Stimulated activated CD4-positive, alpha-beta T cell treated with anti-CD3 and anti-CD28 coated beads, TNF-alpha, amount 100 ng/mL, for 48 hours (primary cell): Measurements from ENCODE around the gene GALNTL6.

Experiments used
- DNase-seq, 3 donors: peaks; one replicate each; pipeline ENCODE4 v3.0.0-alpha.2; 2020; ENCODE audit warnings: low read depth in 3 of 3

GALNTL6 gene

GRCh38 chr4:172207886-172208285, 394.7 kb downstream of the GALNTL6 start:
- DNase-seq, result no peak

DNA sequence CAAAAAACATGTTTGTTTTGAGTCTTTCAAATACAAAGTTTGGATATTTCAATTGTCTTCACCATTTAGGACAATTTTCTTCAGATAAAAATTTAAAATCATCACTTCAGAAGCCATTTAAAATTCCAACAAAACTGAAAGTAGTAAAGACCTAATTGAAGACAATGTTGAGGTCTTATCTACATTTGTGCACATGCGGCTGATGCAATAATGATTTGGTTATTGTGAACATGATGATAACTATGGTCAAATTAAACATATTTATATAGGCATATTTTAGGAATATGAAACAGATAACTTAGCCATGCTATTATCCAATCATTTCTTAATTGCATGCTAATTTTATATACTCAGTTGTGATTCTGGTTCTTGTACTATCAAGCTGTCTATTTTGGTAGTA, 407.5 kb downstream of the GALNTL6 start:
- DNase-seq, result no peak

DNA sequence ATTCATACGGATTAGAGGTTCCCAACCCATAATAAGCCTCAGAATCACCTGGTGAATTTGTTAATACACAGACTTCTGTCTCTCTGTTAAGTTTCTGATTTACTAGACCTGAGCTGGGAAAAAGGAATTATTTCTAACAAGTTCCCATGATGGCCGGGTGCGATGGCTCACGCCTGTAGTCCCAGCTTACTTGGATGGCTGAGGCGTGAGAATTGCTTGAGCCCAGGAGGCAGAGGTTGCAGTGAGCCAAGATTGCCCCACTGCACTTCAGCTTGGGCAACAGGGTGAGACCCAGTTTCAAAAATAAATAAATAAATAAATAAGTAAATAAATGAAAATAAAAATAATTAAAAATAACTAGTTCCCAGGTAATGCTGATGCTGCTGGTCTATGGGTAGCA, 412.3 kb downstream of the GALNTL6 start:
- no peak for DNase-seq

DNA sequence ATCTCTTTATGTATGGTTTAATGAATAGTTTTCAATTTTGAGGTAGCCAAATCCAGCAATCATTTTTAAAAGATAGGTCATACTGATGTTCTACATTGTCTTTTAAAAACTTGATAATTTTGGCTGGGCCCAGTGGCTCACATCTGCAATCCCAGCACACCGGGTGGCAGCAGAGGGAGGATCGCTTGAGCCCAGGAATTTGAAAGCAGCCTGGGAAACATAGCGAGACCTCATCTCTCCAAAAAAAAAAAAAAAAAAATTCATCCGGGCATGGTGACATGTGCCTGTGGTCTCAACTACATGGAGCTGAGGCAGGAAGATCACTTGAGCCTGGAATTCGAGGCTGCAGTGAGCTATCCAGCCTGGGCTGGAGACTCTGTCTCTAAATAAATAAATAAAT, 419.8 kb downstream of the GALNTL6 start:
- no peak for DNase-seq

GRCh38 chr4:172243551-172243950, 430.3 kb downstream of the GALNTL6 start:
- DNase-seq, result no peak

- DNase-seq, result no peak
These were observed 432.3 kb downstream of the GALNTL6 start for GRCh38 chr4:172245516-172245915.

DNA sequence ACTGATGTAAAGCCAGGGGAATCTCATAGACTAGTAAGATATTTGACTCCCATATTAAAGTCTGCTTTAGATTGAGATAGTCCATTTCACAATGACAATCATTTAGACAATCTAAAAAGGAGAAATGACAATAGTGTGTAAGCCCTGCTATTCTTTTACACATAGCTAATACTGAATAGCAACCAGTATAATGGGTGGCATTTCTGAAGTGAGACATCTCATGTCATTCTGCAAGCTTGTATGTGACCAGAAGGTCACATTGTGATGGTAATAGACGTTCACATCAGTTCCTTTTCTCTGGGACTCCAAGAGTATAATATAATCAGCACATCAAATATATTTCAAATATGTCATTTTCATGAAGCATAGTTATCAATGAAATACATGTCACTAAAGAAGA, 440.2 kb downstream of the GALNTL6 start:
- no peak for DNase-seq

- DNase-seq, result no peak
These were observed 443.6 kb downstream of the GALNTL6 start for GRCh38 chr4:172256820-172257219.

DNA sequence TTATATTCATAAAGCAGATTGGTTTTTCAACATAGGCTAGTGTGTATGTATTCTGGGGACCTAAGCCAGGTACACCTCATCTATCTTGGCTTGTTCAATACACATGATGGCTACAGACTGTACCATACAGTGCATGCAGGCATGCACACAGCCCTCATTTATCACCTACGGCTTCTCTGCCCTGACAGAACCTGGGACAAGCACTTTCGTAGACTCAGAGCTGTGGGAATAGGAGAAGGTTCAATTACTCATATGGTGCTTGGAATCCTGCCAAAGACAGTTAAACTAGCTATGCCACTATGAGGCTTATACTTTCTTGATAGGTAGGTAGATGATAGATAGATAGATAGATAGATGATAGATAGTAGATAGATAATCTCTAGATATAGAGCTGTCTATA, 457.2 kb downstream of the GALNTL6 start:
- no peak for DNase-seq

DNA sequence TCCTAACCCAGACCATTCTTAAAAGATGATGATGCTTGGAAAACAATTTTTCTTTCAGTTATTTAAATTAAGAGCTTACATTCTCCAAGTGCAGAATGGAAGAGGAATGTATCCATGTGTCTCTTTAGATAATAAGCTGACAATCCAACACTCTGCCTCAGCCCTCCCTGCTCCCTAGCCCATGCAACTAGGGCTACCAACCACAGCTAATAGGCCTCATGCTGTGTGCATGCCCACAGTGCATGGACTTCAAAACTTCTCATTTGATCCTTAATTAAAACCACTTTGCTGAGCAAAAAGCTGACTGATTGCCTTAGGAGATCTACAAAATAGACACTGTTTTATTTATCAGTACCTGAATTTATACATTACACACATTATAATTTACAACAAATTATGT, 473.9 kb downstream of the GALNTL6 start:
- DNase-seq, result no peak

GRCh38 chr4:172305698-172306097, 492.5 kb downstream of the GALNTL6 start:
- DNase-seq, result no peak

GRCh38 chr4:172308078-172308477, 494.9 kb downstream of the GALNTL6 start:
- DNase-seq, result no peak

- no peak for DNase-seq
These were observed 498.5 kb downstream of the GALNTL6 start for GRCh38 chr4:172311682-172312081.

DNA sequence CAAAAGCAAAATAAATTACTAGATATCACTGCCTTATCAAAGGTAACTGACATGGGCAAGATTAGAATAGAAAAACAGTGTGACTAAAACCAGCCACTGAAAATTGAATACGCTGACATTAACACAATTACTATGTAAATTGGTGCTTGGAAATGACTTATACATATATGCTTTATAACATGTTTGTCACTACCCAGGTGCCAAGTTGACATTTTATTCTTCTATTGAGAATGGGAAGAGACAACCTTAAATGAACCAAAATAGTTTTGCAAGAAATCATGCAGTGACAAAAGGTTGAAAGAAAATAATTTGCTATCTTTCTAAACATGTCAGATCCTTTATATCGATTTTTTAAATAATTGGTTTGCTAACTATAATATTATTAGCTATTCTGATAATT, 510.1 kb downstream of the GALNTL6 start:
- no peak for DNase-seq

GRCh38 chr4:172344308-172344938, 531.2 kb downstream of the GALNTL6 start:
- DNase-seq, result no peak

- DNase-seq, result no peak
These were observed 535.2 kb downstream of the GALNTL6 start for GRCh38 chr4:172348426-172348825.

DNA sequence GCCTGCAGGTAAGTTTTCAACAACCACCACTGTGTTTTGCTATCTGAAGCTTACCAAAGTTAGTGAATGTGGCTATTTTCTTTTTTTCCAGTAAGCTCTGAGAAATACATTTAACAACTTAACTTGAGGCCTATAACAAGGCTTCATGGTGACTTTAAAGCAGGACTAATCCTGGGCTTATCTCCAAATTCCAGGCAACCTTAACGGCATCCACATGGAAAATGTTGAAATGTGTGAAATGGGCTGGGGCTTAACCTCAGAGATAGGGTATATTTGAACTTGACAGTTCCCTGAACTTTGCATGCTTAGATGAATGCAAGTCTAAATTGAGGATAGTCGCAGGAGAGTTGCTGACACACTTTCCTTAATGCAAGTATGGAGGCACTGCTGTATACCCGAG, 539.2 kb downstream of the GALNTL6 start:
- no peak for DNase-seq

GRCh38 chr4:172356016-172356415, 542.8 kb downstream of the GALNTL6 start:
- no peak for DNase-seq

DNA sequence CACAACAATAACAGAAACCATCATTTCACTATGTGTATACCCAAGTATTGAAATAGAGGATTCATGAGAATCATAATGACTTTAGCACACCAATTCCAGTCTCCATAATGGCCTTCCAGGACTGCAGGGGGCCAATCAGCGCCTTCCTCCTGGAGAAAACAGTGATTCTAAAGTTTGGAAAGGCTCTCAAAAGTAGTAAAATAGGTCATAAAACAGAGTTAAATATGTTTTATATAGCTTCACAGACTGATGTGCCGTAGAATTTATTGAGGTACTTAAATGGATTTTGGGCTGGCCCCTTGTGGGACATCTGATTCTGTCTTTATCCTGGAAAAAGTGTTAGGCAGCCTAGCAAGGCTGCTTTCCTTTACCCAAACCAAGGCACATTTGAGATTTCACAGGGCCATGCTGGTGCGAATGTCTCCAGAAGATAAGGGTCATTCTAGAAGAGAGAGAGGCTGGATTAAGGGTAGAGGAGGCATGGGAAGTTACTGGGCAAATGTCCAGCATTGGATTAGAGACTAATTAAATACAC, 543.9 kb downstream of the GALNTL6 start:
- DNase-seq, result no peak

GRCh38 chr4:172362569-172362968, 549.4 kb downstream of the GALNTL6 start:
- no peak for DNase-seq

GRCh38 chr4:172369471-172369959, 556.3 kb downstream of the GALNTL6 start:
- DNase-seq, result no peak

DNA sequence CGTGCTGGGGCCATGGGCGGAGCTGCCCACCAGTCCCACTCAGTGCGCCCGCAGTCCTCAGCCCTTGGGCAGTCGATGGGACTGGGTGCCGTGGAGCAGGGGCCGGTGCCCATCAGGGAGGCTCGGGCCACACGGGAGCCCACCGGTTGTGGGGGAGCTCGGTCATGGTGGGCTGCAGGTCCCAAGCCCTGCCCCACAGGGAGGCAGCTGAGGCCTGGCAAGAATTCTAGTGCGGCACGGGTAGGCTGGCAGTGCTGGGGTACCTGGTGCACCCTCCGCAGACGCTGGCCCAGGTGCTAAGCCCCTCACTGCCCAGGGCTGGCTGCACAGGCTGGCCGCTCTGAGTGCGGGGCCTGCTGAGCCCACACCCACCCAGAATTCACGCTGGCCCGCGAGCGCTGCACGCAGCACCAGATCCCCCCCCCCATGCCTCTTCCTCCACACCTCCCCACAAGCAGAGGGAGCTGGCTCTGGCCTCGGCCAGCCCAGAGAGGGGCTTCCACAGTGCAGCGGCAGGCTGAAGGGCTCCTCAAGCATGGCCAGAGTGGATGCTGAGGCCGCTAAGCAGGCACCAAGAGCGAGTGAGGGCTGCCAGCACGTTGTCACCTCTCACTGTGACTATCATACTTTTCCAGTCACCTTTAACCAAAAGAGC, 564.4 kb downstream of the GALNTL6 start:
- DNase-seq, result no peak

DNA sequence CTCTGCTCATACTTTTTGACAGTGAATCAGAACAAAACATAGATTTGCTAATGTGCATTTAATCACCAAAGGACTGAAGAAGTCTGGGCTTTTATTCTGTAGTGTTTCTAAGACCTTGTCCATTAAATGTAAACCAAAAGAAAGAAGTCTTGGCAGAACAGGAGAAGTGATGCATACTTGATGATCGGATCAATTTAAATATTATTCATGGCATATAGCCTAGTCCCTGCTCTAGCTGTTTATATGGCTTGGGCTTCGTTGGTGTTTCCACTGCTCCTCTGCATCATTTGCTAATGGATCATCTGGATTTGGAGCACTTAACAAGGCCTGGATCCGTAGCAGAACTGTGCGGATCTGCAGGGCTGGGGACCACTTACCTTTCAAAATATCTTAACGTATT, 566.6 kb downstream of the GALNTL6 start:
- no peak for DNase-seq
